CD4-positive, alpha-beta T cell treated with Interleukin-2 at 100 ng/mL for 4 hours (primary cell): Measurements from ENCODE around the gene CDK16.

Experiments
- DNase-seq: peaks from one replicate; pipeline ENCODE4 v3.0.0-alpha.2; 2020; ENCODE audit warnings: low spot score

The CDK16 gene

DNA sequence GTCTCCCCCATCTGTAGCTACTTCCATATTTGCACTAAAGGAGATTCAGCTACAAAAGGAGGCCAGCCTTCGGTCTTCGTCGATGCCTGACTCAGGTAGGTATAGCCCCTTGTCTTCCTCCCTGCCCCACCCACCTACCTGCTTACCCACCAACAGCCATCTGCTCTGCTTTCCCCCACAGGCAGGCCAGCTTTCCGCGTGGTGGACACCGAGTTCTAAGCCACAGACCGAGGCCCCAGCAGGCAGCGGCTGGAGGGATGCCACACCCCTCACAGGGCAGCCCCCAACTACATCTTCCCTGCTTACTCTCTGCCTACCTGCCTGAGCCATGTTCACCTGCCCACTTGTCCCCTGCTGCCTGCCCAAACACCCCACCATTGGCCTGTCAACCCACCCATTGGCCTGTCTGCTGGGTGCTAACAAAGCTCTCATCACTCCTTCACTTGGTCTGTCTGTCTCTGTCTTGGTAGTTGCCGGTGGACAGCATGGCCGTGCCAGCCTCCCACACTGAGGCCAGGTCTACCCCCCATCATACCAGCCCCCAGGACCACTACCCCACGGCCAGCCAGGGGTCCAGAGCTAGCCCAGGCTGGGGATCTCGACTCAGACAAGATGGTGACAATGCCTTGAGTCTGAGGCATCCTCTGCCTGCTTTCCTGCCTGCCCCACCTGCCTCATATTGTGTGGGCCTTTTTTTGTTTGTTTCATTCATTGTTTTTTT is 10.2 kb downstream of the CDK16 start:
- no peak for DNase-seq

DNA sequence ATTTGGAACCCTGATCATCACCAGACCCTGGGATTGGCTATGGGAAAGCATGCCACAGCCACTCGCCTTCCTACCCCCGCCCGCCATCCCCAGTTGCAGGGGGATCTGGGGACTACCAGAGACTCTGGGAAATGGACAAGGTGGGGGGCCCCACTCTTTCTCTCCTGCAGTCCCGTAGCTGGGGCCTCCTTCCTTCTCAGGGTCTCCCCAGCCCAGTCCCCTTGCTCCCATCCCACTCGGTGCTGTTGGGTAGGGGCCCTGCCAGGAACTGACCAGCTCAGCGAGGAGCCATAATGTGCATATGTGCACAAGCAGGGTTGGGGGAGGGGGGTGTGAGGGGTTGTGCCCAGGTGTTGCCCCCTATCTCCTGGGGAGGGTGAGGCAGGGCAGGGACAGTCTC is 10.9 kb downstream of the CDK16 start:
- no peak for DNase-seq

DNA sequence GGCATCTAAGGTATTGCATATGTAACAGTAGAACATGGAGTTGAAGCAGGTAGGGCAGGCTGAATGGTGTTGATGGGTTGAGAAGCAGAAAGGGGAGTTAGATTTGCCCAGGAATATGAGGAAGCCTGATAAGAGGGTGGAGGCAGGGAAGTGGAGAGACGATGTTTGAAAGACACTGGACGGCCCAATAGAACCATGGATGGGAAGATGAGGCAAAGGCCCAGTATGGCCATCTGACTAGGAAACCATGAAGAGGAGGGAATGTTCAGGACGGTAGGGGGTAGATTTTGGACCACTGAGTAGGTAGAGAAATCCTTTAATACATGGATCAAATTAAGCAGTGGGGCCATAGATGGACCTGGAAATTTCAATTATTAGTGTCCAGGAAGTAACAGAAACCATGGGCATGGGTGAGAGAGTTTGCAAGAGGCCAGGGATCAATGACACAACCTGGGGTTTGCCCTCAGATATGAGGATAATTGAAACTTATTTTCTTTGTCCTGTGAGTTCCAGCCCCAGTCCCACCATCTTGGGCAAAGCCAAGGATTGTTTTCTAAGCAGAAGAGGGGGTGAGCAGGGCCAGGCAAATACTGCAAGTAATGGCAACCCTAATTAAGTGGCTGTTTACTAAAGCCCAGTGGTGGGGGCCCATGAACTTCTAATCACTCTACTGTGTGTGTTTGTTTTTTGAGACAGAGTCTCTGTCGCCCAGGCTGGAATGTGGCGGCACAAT is 11.8 kb downstream of the CDK16 start:
- DNase-seq, result no peak

DNA sequence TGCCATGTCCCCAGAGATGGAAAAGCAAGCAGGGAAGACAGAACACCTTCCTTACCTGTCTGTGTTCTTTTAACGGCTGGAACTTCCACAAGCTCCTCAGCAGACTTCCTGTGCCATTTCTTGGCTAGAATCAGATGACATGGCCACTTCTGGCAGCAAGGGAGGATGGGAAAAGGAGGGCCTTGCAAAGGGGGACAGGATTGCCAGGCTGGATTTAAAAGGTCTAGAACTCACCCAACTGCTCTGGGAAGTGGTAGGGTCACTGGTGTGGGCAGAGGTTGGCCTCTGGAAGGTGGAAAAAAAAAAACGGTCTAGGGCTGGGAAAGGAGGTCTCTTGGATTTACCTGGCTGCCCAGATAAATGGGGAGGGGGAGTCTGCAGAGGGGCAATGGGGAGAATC is 12.7 kb downstream of the CDK16 start:
- no peak for DNase-seq

DNA sequence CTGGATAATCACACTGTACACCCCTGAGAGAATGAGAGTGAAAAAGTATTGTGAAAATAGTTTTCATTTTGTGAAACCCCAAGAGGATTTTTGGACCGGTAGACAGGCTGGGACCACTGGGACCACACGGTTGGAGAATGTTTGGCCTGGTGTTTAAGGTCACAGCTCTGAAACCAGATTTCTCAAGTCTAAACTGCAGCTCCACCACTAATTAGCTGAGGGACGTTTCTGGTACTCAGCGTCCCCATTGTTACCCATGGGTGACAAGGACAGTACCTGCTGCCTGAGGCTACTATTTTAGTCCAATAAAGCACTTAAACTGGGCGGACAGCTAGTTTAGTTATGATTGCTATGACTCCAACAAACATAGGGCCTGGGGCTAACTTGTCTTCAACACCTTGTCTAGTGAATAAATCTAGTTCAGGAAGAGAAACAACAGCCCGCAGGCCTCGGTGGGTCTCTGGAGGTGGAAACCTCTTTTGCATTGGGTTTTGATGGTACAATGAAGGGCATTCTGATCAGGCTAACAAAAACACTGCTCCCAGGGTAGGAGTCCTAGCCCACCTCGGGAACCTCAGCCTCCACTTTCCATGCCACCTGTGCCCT is 13.8 kb downstream of the CDK16 start:
- no peak for DNase-seq

DNA sequence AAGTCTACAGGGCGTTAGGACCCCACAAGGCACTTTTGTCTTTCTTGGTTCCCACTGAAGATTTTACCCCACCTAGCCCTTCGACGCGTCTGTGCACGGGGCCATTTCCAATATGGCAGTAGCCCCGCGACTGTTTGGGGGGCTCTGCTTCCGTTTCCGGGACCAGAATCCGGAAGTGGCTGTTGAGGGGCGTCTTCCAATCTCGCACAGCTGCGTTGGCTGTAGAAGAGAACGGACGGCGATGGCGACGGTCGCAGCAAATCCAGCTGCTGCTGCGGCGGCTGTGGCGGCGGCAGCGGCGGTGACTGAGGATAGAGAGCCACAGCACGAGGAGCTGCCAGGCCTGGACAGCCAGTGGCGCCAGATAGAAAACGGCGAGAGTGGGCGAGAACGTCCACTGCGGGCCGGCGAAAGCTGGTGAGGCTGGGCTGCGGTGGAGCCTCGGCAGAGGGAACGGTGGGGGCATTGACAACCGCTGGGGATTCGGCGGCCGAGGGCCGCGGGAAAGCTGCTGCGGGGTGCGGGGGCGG is 14.4 kb downstream of the CDK16 start, which contains the start of gene USP11:
TSS of gene USP11 (plus strand) at position 207 of the 530 bp plus-strand sequence. CDS start at position 242, 35 bp downstream.
- DNase-seq, result peak; percentile 52

DNA sequence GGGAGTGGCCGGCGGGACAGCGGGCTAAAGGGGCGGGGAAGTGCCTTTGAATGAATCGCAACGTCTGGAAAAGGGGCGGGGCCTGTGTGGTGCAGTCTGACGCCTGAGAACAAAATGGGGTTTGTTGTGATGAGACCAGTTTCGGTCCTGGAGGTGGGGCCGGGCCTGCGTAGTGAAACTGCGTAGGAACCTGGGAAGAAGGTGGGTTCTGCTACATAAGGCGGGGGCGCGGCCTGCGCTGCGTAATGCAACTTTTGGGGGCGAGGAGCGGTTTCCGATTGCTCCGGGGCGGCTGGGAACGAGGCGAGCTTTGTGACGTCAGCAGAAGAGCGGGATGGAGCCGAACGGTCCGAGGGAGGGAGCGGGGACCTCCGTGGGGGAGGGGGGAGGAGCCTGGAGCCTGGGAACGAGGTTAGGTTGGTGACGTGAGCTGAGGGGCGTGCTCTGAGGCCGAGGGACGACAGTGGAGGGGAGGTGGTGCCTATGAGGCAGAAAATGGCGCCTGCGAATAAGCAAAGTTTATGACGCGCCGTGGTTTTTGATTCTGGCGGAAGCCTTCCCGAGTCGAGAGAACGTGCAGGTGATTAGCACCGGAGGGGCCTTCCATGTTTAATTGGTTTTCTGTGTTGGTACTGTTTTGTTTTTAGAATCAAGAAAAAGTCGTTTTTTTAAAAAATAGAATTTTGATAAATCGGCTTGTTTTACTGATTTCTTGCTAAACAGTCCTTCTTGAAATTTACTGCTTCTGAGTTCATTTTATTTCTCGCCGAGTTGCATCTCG is 15.0 kb downstream of the CDK16 start:
- peak; percentile 97 for DNase-seq

DNA sequence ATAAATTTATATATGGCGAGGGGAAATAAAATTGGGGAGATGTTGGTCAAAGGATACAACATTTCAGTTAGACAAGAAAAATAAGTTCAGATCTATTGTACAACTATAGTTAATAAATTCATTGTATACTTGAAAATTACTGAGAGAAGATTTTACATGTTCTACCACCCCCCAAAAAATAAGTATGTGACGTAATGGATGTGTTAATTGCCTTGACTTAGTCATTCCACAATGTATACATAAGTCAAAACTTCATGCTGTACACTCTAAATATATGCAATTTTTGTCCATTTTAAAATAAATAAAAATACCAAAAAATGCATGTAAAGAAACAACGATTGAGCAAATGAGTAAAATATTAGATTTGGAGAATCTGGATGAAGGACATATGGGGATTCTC is 16.1 kb downstream of the CDK16 start:
- DNase-seq, result no peak

DNA sequence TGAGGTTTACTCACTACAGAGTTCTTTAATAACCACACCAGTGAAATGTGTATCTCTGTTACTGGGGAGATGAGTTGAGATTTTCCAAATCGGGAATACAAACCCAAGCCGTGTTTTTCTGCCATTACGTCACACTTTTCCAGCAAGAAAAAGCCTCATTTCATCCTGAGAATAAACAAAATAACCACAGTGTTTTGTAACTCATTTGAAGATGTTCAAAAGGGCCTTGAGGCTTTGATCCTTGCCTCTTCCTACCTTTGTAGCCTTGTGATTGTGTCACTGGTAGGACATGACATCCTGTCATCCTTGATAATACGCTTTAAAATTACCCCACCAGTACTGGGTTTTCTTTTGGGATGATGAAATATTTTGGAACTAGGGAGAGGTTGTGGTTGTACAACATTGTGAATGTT is 17.2 kb downstream of the CDK16 start:
- DNase-seq, result no peak

DNA sequence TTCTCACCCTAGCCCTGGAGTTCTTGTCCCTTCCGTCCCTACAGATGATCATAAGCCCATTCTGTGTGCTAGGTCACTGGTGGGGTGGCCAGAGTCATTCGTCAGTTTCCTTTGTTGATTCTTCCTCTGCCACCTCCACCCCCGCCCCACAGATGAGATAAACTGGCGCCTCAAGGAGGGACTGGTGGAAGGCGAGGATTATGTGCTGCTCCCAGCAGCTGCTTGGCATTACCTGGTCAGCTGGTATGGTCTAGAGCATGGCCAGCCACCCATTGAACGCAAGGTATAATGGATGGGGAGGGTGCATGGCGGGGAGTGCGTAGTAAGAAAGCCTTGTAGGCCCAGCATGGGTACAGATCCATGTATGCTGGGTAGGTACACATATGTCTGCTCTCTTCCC is 20.7 kb downstream of the CDK16 start:
- DNase-seq, result no peak

DNA sequence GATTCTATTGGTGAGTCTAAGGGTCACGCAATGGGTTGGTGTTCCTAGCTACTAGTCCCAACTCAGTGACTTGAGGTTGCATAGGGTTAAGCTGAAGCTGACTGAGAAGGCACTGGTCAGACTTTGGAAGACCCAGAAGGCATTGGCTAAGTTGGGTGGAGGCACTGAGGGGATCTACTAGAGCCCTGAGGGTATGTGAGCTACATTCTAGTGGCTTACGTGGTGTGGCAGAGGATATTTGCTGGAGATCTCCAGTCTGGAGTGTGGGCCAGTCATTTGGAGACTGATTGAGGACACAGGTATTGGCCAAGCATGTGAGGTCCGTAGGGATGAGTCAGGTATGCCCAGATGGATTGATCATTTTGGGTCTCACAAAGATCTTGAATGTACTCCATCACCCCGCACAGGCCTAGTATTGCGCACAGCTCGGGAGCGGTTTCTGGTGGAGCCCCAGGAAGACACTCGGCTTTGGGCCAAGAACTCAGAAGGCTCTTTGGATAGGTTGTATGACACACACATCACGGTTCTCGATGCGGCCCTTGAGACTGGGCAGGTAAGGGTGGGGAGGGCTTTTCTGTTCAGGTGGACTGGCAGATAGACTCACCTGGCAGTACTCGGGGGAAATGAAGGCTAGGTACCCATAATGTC is 21.5 kb downstream of the CDK16 start:
- DNase-seq, result no peak

DNA sequence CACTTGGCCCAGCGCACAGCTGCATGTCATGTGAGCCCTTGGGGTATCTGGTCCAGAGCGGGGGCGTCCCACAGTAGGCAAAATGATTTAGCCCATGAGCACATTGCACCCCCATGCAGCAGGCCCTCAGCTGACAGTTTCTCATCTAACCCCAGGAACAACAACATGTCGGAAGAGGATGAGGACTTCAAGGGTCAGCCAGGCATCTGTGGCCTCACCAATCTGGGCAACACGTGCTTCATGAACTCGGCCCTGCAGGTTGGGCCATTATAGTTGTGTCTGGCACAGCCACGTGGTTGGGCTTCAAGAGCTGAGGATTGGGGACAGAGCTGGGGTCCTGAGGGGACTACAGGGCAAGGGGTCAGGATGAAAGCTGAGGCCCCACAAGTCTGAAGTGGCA is 22.1 kb downstream of the CDK16 start:
- DNase-seq, result no peak

DNA sequence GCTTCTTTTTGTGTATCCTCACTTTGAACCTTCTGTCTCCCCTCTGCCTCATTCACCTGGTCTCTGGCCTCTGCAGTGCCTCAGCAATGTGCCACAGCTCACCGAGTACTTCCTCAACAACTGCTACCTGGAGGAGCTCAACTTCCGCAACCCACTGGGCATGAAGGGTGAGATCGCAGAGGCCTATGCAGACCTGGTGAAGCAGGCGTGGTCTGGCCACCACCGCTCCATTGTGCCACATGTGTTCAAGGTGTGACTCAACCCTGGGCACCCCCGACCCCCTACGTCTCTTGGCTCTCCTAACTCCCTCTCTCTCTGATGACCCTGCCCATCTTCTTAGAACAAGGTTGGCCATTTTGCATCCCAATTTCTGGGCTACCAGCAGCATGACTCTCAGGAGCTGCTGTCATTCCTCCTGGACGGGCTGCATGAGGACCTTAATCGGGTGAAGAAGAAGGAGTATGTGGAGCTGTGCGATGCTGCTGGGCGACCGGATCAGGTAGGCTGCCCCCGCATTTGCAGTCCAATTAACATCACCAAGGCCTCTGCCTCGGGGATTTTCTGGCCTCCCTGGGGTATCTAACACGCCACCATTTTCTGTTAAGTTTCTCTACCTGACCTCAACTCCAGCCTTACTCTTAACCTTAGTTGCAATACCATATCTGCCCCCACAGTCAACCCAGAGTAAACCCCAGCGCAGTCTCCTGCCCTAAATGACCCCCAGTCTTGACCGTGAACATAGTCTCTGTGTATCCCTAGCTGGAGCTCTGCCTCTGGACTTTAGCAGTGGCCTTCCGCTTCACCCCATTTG is 22.9 kb downstream of the CDK16 start:
- no peak for DNase-seq

DNA sequence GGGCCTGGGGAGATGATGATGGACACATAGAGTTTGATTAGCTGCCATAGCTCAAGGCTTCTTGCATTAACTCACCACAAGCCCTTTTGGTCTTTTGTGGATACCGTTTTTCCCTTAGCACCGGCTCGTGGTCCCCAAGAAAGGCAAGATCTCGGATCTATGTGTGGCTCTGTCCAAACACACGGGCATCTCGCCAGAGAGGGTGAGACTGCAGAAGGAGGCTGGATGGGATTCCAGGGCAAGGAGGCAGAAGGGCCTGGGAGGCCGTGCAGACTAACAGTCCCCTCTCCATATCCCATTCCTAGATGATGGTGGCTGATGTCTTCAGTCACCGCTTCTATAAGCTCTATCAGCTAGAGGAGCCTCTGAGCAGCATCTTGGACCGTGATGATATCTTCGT is 23.8 kb downstream of the CDK16 start:
- no peak for DNase-seq

DNA sequence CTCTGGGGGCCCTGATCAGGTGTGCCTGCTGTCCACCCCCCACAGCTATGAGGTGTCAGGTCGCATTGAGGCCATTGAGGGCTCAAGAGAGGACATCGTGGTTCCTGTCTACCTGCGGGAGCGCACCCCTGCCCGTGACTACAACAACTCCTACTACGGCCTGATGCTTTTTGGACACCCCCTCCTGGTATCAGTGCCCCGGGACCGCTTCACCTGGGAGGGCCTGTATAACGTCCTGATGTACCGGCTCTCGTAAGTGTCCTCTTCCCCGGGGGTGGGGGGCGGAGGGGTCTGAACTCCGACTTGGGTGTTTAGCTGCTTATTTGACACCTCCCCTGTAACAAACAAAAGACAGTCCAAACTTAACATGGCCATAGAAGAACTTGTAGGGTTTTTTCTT is 24.9 kb downstream of the CDK16 start:
- no peak for DNase-seq

DNA sequence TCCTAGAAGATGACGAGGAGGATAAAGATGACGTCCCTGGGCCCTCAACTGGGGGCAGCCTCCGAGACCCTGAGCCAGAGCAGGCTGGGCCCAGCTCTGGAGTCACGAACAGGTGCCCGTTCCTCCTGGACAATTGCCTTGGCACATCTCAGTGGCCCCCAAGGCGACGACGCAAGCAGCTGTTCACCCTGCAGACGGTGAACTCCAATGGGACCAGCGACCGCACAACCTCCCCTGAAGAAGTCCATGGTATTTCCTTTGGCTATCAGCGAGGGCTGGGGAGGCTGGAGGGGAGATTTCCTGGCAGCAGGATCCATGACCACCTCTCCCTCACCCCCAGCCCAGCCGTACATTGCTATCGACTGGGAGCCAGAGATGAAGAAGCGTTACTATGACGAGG is 26.2 kb downstream of the CDK16 start:
- no peak for DNase-seq

DNA sequence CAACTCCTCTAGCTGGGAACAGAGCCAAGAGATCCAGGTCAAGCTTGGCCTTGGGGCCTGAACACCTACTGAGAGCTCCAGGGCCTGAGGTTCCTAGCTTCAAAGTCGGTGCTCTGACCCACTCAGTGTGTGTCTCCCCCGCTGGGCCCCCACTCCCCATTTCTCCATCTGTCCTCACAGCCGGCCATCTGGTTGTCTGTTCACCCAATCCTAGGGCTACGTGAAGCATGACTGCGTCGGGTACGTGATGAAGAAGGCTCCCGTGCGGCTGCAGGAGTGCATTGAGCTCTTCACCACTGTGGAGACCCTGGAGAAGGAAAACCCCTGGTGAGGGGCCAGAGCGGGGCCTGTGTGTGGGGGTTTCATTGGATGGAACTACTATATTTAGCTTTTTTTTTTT is 26.7 kb downstream of the CDK16 start:
- no peak for DNase-seq

DNA sequence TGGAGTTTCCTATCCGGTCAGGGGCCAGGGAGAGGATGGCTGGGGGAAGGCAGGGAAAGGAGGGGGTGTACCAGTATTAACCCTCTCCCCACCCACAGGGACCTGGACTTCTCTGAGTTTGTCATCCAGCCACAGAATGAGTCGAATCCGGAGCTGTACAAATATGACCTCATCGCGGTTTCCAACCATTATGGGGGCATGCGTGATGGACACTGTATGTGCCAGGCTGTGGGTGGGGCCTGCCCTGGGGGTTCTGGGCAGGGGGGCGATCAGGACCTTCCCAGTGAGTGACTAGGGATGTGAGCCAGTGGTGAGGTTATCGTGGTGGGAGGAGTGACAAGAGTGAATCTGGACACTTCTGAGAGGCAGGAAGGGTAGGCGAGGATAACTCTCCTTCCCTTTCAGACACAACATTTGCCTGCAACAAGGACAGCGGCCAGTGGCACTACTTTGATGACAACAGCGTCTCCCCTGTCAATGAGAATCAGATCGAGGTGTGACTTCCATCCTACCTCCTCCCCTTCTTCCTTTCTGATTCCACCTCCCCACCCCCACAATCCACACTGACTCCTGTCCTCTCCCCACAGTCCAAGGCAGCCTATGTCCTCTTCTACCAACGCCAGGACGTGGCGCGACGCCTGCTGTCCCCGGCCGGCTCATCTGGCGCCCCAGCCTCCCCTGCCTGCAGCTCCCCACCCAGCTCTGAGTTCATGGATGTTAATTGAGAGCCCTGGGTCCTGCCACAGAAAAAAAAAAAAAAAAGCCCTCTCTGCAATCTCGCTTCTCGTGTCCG is 28.9 kb downstream of the CDK16 start:
- no peak for DNase-seq

DNA sequence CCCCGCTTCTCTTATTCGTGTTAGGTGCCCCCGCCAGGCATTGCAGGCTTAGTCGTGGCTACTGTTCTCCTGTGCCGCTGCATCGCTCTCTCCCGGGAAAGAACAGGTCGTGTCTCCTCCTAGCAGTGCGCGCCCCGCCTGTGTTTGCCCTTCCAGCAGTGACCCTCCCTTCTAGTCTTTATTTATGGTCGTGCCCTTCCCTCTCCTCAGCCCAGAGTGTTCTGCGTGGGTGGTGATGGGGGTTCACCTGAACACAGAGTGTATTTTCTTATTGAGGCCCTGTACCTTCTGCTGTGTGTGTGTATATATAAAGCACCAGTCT is 29.5 kb downstream of the CDK16 start:
- no peak for DNase-seq

DNA sequence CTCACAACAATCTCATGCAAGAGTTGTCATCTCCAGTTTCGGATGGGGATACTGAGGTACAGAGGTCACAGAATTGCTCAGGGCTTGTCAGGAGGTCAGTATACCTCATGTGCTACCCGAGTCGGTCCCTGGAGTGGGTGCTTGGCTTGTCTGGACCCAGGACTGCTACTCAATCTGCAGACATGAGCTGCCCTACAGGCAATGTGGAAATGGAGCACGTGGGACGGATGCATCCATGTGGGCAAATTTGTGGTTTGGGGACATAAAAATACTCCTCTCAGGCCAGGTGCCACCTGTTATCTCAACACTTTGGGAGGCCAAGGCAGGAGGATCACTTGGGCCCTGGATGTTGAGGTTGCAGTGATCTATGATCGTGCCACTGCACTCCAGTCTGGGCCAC is 30.1 kb downstream of the CDK16 start:
- DNase-seq, result no peak
